HG03432 (cell line): ENCODE results near the gene AVL9.
"Not testable (repeated sequence)": the region's sequence is repeated elsewhere in the genome, so short reads cannot be mapped to it uniquely, and the experiment has no call there.

ENCODE experiments used
- ATAC-seq: cut with Tn5 transposase; IDR thresholded peaks from one replicate; pipeline ENCODE4 v1.9.1; 2021; ENCODE audit warnings: mild to moderate bottlenecking, moderate library complexity; ENCODE audit not compliant: unreplicated experiment

The AVL9 gene

GRCh38 chr7:32634798-32635393, 139.6 kb downstream of the AVL9 start:
- not testable (repeated sequence) for ATAC-seq

GRCh38 chr7:32636725-32637462, 141.6 kb downstream of the AVL9 start:
- ATAC-seq = not testable (repeated sequence)

- ATAC-seq = not testable (repeated sequence)
Observed at GRCh38 chr7:32637611-32638010, 142.3 kb downstream of the AVL9 start.
